ENCODE data around the gene XRN1.

DNA sequence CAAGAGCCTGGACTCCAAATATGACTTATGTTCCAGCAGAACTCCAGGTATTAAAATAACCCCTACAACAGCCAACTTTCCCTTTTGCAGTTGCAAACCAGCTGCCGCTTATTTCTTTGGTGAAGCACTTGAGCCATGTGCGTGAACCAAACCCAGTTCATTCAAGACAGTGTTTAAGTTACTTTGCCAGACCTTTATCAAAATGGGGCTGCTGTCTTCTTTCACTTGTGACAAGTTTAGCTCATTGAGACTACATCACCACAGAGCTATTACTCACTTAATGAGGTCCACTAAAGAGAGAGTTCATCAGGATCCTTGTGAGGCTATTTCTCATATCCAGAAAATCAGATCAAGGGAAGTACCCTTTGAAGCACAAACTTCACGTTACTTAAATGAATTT is 2.4 kb upstream of the XRN1 start:
- TF ChIP-seq, protein P1, sequence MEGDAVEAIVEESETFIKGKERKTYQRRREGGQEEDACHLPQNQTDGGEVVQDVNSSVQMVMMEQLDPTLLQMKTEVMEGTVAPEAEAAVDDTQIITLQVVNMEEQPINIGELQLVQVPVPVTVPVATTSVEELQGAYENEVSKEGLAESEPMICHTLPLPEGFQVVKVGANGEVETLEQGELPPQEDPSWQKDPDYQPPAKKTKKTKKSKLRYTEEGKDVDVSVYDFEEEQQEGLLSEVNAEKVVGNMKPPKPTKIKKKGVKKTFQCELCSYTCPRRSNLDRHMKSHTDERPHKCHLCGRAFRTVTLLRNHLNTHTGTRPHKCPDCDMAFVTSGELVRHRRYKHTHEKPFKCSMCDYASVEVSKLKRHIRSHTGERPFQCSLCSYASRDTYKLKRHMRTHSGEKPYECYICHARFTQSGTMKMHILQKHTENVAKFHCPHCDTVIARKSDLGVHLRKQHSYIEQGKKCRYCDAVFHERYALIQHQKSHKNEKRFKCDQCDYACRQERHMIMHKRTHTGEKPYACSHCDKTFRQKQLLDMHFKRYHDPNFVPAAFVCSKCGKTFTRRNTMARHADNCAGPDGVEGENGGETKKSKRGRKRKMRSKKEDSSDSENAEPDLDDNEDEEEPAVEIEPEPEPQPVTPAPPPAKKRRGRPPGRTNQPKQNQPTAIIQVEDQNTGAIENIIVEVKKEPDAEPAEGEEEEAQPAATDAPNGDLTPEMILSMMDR (IDR thresholded peaks at IDR 0.05; ENCODE audit: insufficient read depth, low read depth, low read length): no peak
- no peak for TF ChIP-seq EZH2 (IDR thresholded peaks at IDR 0.05; ENCODE audit: insufficient read depth, low read length)
